GM12873 (cell line): ENCODE results near the gene MAS1.

Source experiments
- CTCF ChIP-seq: IDR thresholded peaks from 2 replicates; pipeline ENCODE4 v1.5.1; 2012; ENCODE audit warnings: low read depth, mild to moderate bottlenecking, moderate library complexity, low read length, control low read depth; ENCODE audit not compliant: insufficient read depth; ENCODE audit errors: missing control alignments

The MAS1 gene

GRCh38 chr6:159884720-159885119 lies 6.1 kb upstream of the MAS1 start:
- no peak for TF ChIP-seq CTCF

GRCh38 chr6:159886270-159886669 lies 4.5 kb upstream of the MAS1 start:
- TF ChIP-seq CTCF = no peak

GRCh38 chr6:159887146-159887545 lies 3.6 kb upstream of the MAS1 start:
- TF ChIP-seq CTCF = no peak

- no peak for TF ChIP-seq CTCF
Observed at GRCh38 chr6:159887761-159888160, 3.0 kb upstream of the MAS1 start.

GRCh38 chr6:159890201-159890600 lies 587 bp upstream of the MAS1 start:
- no peak for TF ChIP-seq CTCF

GRCh38 chr6:159892053-159892452 lies 1.3 kb downstream of the MAS1 start:
- TF ChIP-seq CTCF = no peak

- no peak for TF ChIP-seq CTCF
Observed at GRCh38 chr6:159893064-159893463, 2.3 kb downstream of the MAS1 start.

GRCh38 chr6:159894991-159895390 lies 4.2 kb downstream of the MAS1 start:
- no peak for TF ChIP-seq CTCF
